B cell (primary cell): ENCODE results near the gene HEXB.

Source experiments
- CTCF ChIP-seq: fragments of 200-600 bp; IDR thresholded peaks from one replicate; pipeline ENCODE4 v1.8.0; 2022; ENCODE audit warnings: antibody characterized with exemption, mild to moderate bottlenecking
- EZH2 ChIP-seq: IDR thresholded peaks from 2 replicates; pipeline ENCODE4 v1.6.1; 2012; ENCODE audit warnings: borderline replicate concordance, low read depth, mild to moderate bottlenecking, moderate library complexity, low read length; ENCODE audit not compliant: insufficient read depth, poor library complexity, severe bottlenecking

DNA sequence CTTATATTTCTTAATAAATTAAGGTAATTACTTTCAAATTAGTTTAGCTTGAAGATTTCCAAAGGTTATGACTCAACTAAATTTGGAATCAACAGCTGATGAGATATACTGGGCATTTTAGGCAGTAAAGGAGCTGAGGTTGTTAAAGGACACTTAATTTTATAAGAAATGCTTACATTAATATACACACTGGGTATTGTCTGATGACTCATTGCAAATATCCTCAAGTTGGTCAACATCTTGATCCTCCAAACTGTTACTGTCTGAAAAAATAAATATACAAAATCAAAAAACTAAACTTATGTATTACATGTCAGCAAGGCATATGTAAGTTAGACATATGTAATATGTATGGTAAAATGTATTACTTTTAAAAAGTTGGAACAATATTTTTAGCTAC, 78.5 kb downstream of the HEXB start:
- TF ChIP-seq CTCF (no peak), EZH2 (no peak)
